HG02678 (cell line): ENCODE results near the gene FAM81A.

ENCODE experiments used
- ATAC-seq: cut with Tn5 transposase; IDR thresholded peaks from one replicate; pipeline ENCODE4 v1.9.1; 2021; ENCODE audit warnings: mild to moderate bottlenecking, moderate library complexity; ENCODE audit not compliant: unreplicated experiment

The FAM81A gene

GRCh38 chr15:59571606-59572005 is 133.6 kb downstream of the FAM81A start:
- no peak for ATAC-seq
